IgD-negative memory B cell (primary cell): Measurements from ENCODE around the gene PLPP3. TPM values are rescaled to one million over a fixed set of nuclear protein-coding genes. Genes with fewer than 3 reads are reported as not detected.

Experiments
- H3K27ac Mint-ChIP-seq, 3 donors: one replicate each; pipeline ENCODE4 v1.8.0; 2020 to 2022; ENCODE audit warnings: mild to moderate bottlenecking in 3 of 3, mixed read lengths in 3 of 3, moderate library complexity in 1 of 3
- H3K27me3 Mint-ChIP-seq: one replicate; pipeline ENCODE4 v1.8.0; 2021; ENCODE audit warnings: mixed read lengths
- H3K36me3 Mint-ChIP-seq: one replicate; pipeline ENCODE4 v1.8.0; 2020; ENCODE audit warnings: mild to moderate bottlenecking, mixed read lengths
- H3K4me1 Mint-ChIP-seq, 3 donors: one replicate each; pipeline ENCODE4 v1.8.0; 2020 to 2022; ENCODE audit warnings: mixed read lengths in 3 of 3, mild to moderate bottlenecking in 1 of 3
- H3K4me3 Mint-ChIP-seq, 4 donors: one replicate each; pipeline ENCODE4 v1.8.0; 2020 to 2022; ENCODE audit warnings: mild to moderate bottlenecking in 4 of 4, mixed read lengths in 4 of 4, moderate library complexity in 3 of 4
- H3K9me3 Mint-ChIP-seq, 3 donors: one replicate each; pipeline ENCODE4 v1.8.0; 2020 to 2021; ENCODE audit warnings: mixed read lengths in 3 of 3, mild to moderate bottlenecking in 1 of 3
- polyA plus RNA-seq: library from polyadenylated mRNA; unstranded; fragments of 300-500 nt; fragmentation: Illumina TruSeq; gene quantifications from one replicate; pipeline ENCODE4 v1.2.3, GENCODE V29; 2021

The PLPP3 gene
- polyA plus RNA-seq, 1 donor from 2014 or later: 2.0 TPM

DNA sequence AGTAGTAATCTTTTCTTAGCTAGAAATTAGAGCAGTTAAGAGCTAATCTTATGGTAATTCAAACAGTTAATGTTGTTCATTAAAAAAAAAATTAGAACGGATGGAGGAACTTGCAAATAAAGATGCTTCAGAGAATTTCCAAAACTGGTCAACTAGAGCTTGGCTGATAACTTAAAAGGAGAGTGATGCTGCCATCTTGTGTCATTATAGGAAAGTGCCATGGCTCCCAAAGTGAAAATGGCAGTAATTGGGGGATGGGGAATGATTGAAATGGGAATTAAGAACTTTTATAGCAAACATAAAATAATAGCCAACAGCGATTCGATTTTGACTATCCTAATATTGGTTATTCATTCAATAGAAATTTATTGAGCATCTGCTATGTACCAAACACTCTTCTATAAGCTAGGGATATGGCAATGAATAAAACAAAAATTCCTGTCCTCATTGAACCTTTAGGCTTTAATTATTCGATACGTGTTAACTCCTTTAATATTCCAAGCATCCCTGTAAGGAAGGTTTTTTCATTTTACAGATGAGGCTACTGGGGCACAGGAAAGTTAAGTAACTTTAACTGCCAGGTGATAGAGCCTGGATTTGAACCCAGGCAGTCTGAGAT is 5.7 kb upstream of the PLPP3 start:
- no peak overlapping the region for H3K4me3 Mint-ChIP-seq
- H3K36me3 Mint-ChIP-seq: no peaks in the 10 kb centered on the region
- H3K27me3 Mint-ChIP-seq: no peaks in the 10 kb centered on the region
- peaks cover 0 to 2% (median under 1%) of the 10 kb centered on the region in 3 donors for H3K4me1 Mint-ChIP-seq
- no peak overlapping the region for H3K27ac Mint-ChIP-seq
- H3K9me3 Mint-ChIP-seq: no peaks in the 10 kb centered on the region

DNA sequence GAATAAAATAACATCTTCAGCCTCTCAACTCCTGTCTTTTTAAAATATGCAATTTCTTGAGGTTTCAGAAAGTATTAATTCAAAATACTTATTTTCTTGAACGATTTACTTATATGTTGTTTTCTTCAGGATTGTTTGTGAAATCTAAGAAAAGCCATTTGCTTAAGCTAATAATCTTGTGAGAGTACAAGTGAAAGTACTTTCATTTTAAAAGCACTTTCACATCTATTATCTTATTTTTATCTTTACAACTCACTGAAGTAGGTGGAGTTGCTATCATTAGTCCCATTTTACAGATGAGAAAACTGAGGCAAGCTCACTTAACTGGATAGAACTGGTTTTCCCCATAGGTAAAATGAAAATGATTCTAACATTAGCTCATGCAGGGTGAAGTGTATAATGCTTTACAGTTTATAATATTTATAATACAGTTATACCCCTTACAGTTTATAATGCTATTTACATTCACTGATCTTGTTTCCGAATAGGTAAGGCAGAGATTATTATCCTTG is 4.7 kb upstream of the PLPP3 start:
- no peak overlapping the region for H3K4me3 Mint-ChIP-seq
- H3K27me3 Mint-ChIP-seq: no peaks in the 10 kb centered on the region
- peaks cover 2 to 6% (median 4%) of the 10 kb centered on the region in 3 donors for H3K4me1 Mint-ChIP-seq
- no peaks in the 10 kb centered on the region for H3K9me3 Mint-ChIP-seq
- H3K36me3 Mint-ChIP-seq: no peaks in the 10 kb centered on the region
- no peak overlapping the region for H3K27ac Mint-ChIP-seq

DNA sequence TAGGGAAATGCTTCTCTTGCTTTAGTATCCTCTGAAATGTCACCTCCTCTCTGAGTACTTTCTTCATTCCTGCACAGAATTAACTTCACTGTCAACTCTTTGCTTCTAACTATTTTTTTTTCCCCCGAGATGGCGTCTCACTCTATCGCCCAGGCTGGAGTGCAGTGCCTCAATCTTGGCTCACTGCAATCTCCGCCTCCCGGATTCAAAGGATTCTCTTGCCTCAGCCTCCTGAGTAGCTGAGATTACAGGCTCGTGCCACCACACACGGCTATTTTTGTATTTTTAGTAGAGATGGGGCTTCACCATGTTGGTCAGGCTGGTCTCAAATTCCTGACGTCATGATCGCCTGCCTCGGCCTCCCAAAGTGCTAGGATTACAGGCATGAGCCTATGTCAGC is 1.4 kb upstream of the PLPP3 start:
- Mint-ChIP-seq H3K27ac (no peak overlapping the region), H3K9me3 (no peaks in the 10 kb centered on the region), H3K36me3 (no peaks in the 10 kb centered on the region), H3K27me3 (peaks cover 2% of the 10 kb centered on the region), H3K4me3 (peak overlapping the region in 2 of 4 donors; percentile 21 to 98), H3K4me1 (peaks cover 25 to 31% (median 25%) of the 10 kb centered on the region in 3 donors)

- no peaks in the 10 kb centered on the region for H3K36me3 Mint-ChIP-seq
- peak overlapping the region; percentile 94 to 98 (median 98) for H3K4me3 Mint-ChIP-seq
- peak overlapping the region in 2 of 3 donors; percentile 41 to 47 for H3K27ac Mint-ChIP-seq
- H3K27me3 Mint-ChIP-seq: peaks cover 5% of the 10 kb centered on the region
- H3K9me3 Mint-ChIP-seq: no peaks in the 10 kb centered on the region
- peaks cover 30 to 45% (median 34%) of the 10 kb centered on the region in 3 donors for H3K4me1 Mint-ChIP-seq
Measured at GRCh38 chr1:56578138-56578962, 1.0 kb downstream of the PLPP3 start.

DNA sequence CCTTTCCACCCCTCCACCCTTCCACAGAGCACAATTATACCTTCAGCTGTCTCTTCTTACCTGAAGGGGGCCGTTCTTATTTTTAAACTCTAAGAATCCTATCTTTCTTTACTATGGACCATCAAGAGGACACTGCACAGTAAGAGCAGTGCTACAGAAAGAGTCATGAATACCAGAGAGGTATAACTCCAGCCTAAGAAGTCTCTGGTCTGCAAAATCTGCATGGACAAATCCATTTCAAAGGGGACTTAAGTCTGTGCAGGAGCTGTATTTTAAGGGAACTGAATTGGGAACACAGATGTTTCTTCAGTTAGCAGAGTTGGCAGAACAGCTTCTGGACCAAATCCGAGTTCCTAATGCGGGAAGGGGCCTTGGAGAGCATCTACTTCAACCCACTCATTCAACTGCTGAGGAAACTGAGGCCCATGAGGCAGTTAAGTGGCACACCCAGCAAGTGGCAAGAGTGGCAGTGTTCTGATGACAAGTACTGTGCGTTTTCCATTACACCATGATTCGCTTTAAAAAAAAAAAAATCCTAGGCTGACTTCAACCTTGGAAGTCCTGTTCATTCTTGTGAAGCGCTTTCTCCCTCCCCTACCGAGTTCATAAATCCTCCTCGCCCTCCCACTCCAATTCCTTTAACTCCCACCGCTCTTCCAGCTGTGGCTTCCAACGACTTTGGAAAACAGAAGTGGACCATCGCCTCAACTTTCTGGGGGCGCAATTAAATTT is 1.8 kb downstream of the PLPP3 start:
- H3K9me3 Mint-ChIP-seq: no peaks in the 10 kb centered on the region
- H3K27me3 Mint-ChIP-seq: peaks cover 5% of the 10 kb centered on the region
- H3K36me3 Mint-ChIP-seq: no peaks in the 10 kb centered on the region
- H3K4me1 Mint-ChIP-seq: peaks cover 32 to 46% (median 38%) of the 10 kb centered on the region in 3 donors
- H3K4me3 Mint-ChIP-seq: peak overlapping the region; percentile 94 to 98 (median 96)
- H3K27ac Mint-ChIP-seq: peak overlapping the region in 1 of 3 donors; percentile 15

- peaks cover 5% of the 10 kb centered on the region for H3K27me3 Mint-ChIP-seq
- H3K27ac Mint-ChIP-seq: peak overlapping the region in 1 of 3 donors; percentile 15
Measured at GRCh38 chr1:56576880-56577405, 2.4 kb downstream of the PLPP3 start.

GRCh38 chr1:56575865-56576264 is 3.5 kb downstream of the PLPP3 start:
- Mint-ChIP-seq H3K4me1 (peaks cover 32 to 57% (median 40%) of the 10 kb centered on the region in 3 donors), H3K36me3 (no peaks in the 10 kb centered on the region), H3K9me3 (no peaks in the 10 kb centered on the region), H3K27ac (peak overlapping the region in 1 of 3 donors; percentile 64), H3K4me3 (peak overlapping the region in 3 of 4 donors; percentile 58 to 98 (median 74)), H3K27me3 (peaks cover 5% of the 10 kb centered on the region)

More at GRCh38 chr1:56576880-56577405, 2.4 kb downstream of the PLPP3 start:
- Mint-ChIP-seq H3K36me3 (no peaks in the 10 kb centered on the region), H3K4me3 (peak overlapping the region; percentile 74 to 98 (median 88)), H3K9me3 (no peaks in the 10 kb centered on the region), H3K4me1 (peaks cover 32 to 49% (median 40%) of the 10 kb centered on the region in 3 donors)

DNA sequence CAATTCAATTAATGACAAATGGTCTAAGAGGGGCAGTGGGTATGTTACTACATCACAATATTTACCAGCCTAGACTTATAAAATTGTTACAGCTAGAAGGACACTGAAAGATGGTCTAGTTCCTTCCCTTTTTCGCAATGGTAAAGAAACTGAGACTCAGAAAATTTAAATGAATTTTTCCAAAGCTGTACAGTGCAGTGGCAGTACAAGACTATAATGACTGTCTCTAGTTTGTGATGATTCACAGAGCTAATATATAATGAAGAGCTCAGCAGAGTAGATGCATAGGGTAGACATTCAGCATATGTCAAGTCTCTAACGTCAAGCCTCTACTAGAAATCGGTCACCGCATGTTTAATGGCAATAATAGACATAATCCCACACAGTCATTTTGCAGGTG is 4.6 kb downstream of the PLPP3 start:
- H3K36me3 Mint-ChIP-seq: no peaks in the 10 kb centered on the region
- no peaks in the 10 kb centered on the region for H3K9me3 Mint-ChIP-seq
- peaks cover 36 to 65% (median 39%) of the 10 kb centered on the region in 3 donors for H3K4me1 Mint-ChIP-seq
- no peak overlapping the region for H3K27ac Mint-ChIP-seq
- H3K4me3 Mint-ChIP-seq: peak overlapping the region in 1 of 4 donors; percentile 22
- H3K27me3 Mint-ChIP-seq: peaks cover 5% of the 10 kb centered on the region

- Mint-ChIP-seq H3K4me1 (peaks cover 37 to 65% (median 39%) of the 10 kb centered on the region in 3 donors), H3K27ac (peak overlapping the region in 1 of 3 donors; percentile 53), H3K36me3 (no peaks in the 10 kb centered on the region), H3K4me3 (no peak overlapping the region), H3K9me3 (no peaks in the 10 kb centered on the region), H3K27me3 (peaks cover 7% of the 10 kb centered on the region)
Measured at GRCh38 chr1:56573311-56573710, 6.1 kb downstream of the PLPP3 start.

DNA sequence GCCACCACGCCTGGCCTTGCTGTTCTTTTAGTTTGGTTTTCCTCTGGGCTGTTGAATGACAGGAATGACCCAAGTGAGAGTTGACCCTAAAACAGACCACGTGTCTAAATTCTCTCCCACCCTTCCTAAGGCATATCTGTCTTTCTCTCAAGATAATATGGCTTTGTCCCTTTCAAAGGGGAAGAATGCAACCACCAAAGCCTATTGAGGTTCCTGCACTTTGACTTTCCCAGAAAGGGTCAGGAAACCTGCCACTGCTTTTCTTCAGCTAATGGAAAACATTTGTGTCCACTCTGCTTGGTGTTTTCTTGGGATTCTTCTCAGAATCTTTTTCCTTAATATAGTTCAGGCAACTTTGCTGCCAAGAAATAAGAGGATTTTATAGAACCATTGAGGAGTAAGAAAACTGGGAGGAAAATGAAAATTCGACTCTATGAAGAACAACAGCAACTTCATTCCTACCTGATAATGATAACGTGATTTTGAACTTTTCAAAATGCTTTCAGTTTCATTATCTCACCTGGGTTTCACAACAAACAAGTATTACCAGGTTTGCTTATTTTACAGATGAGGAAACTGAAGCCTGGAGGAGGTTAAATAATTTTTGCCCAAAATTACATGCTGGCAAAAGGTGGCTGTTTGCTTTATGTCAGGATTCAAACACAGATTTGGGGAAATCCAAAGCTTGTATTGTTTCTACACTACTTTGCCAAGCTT is 6.9 kb downstream of the PLPP3 start:
- H3K36me3 Mint-ChIP-seq: no peaks in the 10 kb centered on the region
- H3K4me1 Mint-ChIP-seq: peaks cover 30 to 59% (median 32%) of the 10 kb centered on the region in 3 donors
- peaks cover 7% of the 10 kb centered on the region for H3K27me3 Mint-ChIP-seq
- peak overlapping the region in 1 of 4 donors; percentile 9 for H3K4me3 Mint-ChIP-seq
- no peak overlapping the region for H3K27ac Mint-ChIP-seq
- H3K9me3 Mint-ChIP-seq: no peaks in the 10 kb centered on the region

DNA sequence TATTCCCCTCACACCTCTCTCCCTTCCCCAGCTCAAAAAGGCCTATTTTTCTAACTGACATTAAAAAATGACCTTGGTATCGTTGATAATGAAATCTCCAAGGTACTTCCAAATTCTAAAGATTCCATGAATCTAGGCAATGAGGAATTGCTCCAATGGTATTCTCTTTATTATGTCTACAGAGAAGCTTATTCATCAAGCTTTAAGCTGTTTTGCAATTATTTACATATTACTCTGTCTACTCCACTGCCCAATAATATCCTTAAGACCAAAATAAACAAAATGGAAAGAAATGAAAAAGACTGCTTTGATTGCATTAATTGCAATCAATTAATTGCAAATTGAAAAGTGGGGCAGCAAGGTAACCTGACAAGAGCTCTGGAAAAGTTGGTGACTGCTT is 7.9 kb downstream of the PLPP3 start:
- Mint-ChIP-seq H3K4me1 (peaks cover 20 to 48% (median 22%) of the 10 kb centered on the region in 3 donors), H3K36me3 (no peaks in the 10 kb centered on the region), H3K4me3 (no peak overlapping the region), H3K27ac (peak overlapping the region in 1 of 3 donors; percentile 3), H3K9me3 (no peaks in the 10 kb centered on the region), H3K27me3 (peaks cover 5% of the 10 kb centered on the region)

DNA sequence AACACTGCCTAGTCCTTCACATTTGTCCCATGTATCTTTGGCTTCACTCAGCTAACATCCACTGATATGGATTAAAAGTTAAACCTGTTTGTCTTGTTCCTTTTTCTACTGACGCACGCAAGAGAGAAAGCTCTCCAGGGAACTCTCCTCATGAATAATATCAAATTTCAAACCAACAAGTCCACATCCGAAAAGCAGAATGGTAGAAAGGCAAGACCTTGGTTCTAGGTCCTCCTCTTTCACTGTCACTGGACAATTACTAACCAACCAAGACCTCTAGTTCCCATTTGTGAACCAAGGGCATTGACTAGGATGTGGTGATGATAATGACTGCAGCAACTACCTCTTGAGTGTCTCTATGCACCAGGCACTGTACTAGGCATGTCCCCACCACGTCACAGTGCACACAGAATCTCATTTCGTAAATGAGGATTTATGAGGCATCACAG is 8.4 kb downstream of the PLPP3 start:
- H3K4me1 Mint-ChIP-seq: peaks cover 18 to 43% (median 20%) of the 10 kb centered on the region in 3 donors
- no peaks in the 10 kb centered on the region for H3K9me3 Mint-ChIP-seq
- H3K27me3 Mint-ChIP-seq: peaks cover 5% of the 10 kb centered on the region
- no peaks in the 10 kb centered on the region for H3K36me3 Mint-ChIP-seq
- H3K27ac Mint-ChIP-seq: peak overlapping the region in 1 of 3 donors; percentile 3
- no peak overlapping the region for H3K4me3 Mint-ChIP-seq

DNA sequence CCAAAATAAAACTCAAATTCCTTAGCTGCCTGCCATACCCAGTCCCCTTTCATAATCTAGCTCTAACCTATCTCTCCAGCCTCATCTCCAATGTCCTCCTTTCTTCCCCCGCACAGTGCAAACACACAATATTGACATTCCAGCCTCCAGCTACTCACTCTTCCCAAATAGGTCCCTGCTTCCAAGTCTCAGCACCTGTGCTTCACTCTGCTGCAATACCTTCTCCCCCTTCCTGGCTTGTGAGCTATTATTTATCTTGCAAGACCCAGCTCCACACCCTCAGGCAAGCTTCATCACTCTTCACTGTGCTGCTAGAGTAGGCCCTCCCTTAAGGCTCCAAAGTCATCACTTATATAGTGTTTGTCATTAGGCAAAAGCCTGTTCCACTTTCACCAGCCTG is 9.7 kb downstream of the PLPP3 start:
- H3K9me3 Mint-ChIP-seq: no peaks in the 10 kb centered on the region
- peaks cover 3% of the 10 kb centered on the region for H3K36me3 Mint-ChIP-seq
- peaks cover 17 to 35% (median 19%) of the 10 kb centered on the region in 3 donors for H3K4me1 Mint-ChIP-seq
- no peak overlapping the region for H3K27ac Mint-ChIP-seq
- H3K4me3 Mint-ChIP-seq: no peak overlapping the region
- peaks cover 5% of the 10 kb centered on the region for H3K27me3 Mint-ChIP-seq

DNA sequence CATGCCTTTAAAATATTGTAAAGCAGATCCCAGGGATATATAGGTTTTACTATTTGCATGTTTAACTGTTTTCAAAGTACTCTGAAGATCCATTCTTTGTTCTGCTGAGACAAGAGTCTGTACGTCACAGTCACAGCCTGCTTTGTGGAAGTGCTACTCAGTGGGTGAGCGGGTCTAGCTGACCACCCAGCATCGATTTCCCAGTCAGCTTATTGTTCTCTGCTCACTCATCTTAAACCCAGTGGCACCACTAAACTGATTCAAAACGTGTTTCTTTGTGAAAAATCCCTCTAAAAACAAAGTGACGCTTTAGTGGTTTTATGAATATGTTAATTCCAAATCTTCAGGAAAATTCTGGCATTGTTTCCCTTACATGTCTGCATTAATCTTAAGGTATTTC is 12.4 kb downstream of the PLPP3 start:
- no peak overlapping the region for H3K4me3 Mint-ChIP-seq
- peaks cover 2% of the 10 kb centered on the region for H3K27me3 Mint-ChIP-seq
- H3K4me1 Mint-ChIP-seq: peaks cover 14 to 29% (median 15%) of the 10 kb centered on the region in 3 donors
- H3K36me3 Mint-ChIP-seq: peaks cover 3% of the 10 kb centered on the region
- H3K9me3 Mint-ChIP-seq: no peaks in the 10 kb centered on the region
- no peak overlapping the region for H3K27ac Mint-ChIP-seq
